Fibroblast of peridontal ligament (primary cell): ENCODE measurements around the gene TMEM42.
"Not testable (repeated sequence)": the region's sequence is repeated elsewhere in the genome, so short reads cannot be mapped to it uniquely, and the experiment has no call there.

Experiments
- DNase-seq: peaks from one replicate; pipeline ENCODE4 v3.0.0-alpha.2; 2010; ENCODE audit errors: extremely low read depth

Gene TMEM42

GRCh38 chr3:44861412-44862225, at the start of gene TMEM42:
TMEM42 (plus strand) TSS chr3:44861912; CDS start chr3:44861925, 13 bp downstream.
- DNase-seq = peak; percentile 89

GRCh38 chr3:44814751-44815150, 47.0 kb upstream of the TMEM42 start:
- DNase-seq = no peak

- not testable (repeated sequence) for DNase-seq
Measured at GRCh38 chr3:44816334-44816733, 45.4 kb upstream of the TMEM42 start.

- DNase-seq = not testable (repeated sequence)
Measured at GRCh38 chr3:44821206-44821605, 40.5 kb upstream of the TMEM42 start.

- peak; percentile 30 for DNase-seq
Measured at GRCh38 chr3:44825264-44825925, 36.3 kb upstream of the TMEM42 start.

- no peak for DNase-seq
Measured at GRCh38 chr3:44827196-44827595, 34.5 kb upstream of the TMEM42 start.

- DNase-seq = no peak
Measured at GRCh38 chr3:44831232-44831631, 30.5 kb upstream of the TMEM42 start.

GRCh38 chr3:44832032-44832431, 29.7 kb upstream of the TMEM42 start:
- DNase-seq = no peak

- DNase-seq = no peak
Measured at GRCh38 chr3:44832965-44833364, 28.7 kb upstream of the TMEM42 start.

GRCh38 chr3:44833394-44833793, 28.3 kb upstream of the TMEM42 start:
- no peak for DNase-seq

GRCh38 chr3:44835684-44836083, 26.0 kb upstream of the TMEM42 start:
- DNase-seq = no peak

- no peak for DNase-seq
Measured at GRCh38 chr3:44842376-44842775, 19.3 kb upstream of the TMEM42 start.

- DNase-seq = peak; percentile 41
Measured at GRCh38 chr3:44845528-44846520, 15.9 kb upstream of the TMEM42 start.

GRCh38 chr3:44848634-44849033, 13.1 kb upstream of the TMEM42 start:
- no peak for DNase-seq

- DNase-seq = not testable (repeated sequence)
Measured at GRCh38 chr3:44856663-44857062, 5.0 kb upstream of the TMEM42 start.

GRCh38 chr3:44860117-44860516, 1.6 kb upstream of the TMEM42 start:
- no peak for DNase-seq

GRCh38 chr3:44862226-44862637, 520 bp downstream of the TMEM42 start:
- peak; percentile 33 for DNase-seq

GRCh38 chr3:44865272-44866035, 3.7 kb downstream of the TMEM42 start:
- DNase-seq = peak; percentile 51

- no peak for DNase-seq
Measured at GRCh38 chr3:44867421-44868111, 5.9 kb downstream of the TMEM42 start.

GRCh38 chr3:44870375-44871061, 8.8 kb downstream of the TMEM42 start:
- no peak for DNase-seq
